BLaER1 (cell line): Measurements from ENCODE around the gene NUP93.
"Not testable (repeated sequence)": the region's sequence is repeated elsewhere in the genome, so short reads cannot be mapped to it uniquely, and the experiment has no call there.

ENCODE experiments used
- H3K27ac ChIP-seq: shearing (Covaris generic); formaldehyde crosslinking; 2 replicates; pipeline ENCODE4 v1.8.1; 2022
- H3K27me3 ChIP-seq: shearing (Covaris generic); formaldehyde crosslinking; 2 replicates; pipeline ENCODE4 v1.8.1; 2022
- H3K36me3 ChIP-seq: shearing (Covaris generic); formaldehyde crosslinking; 2 replicates; pipeline ENCODE4 v1.8.1; 2022
- H3K4me1 ChIP-seq: shearing (Covaris generic); formaldehyde crosslinking; 2 replicates; pipeline ENCODE4 v1.8.1; 2022
- H3K4me2 ChIP-seq: shearing (Covaris generic); formaldehyde crosslinking; 2 replicates; pipeline ENCODE4 v1.8.1; 2022
- H3K4me3 ChIP-seq: shearing (Covaris generic); formaldehyde crosslinking; 2 replicates; pipeline ENCODE4 v1.8.1; 2022
- H3K9ac ChIP-seq: shearing (Covaris generic); formaldehyde crosslinking; 2 replicates; pipeline ENCODE4 v1.8.1; 2022
- H3K9me3 ChIP-seq: shearing (Covaris generic); formaldehyde crosslinking; 2 replicates; pipeline ENCODE4 v1.8.1; 2022
- H4K20me1 ChIP-seq: shearing (Covaris generic); formaldehyde crosslinking; 2 replicates; pipeline ENCODE4 v1.8.1; 2022
- Cebpa-rat ChIP-seq: shearing (Covaris generic); IDR thresholded peaks from 2 replicates; pipeline ENCODE4 v1.8.1; 2022

The NUP93 gene

DNA sequence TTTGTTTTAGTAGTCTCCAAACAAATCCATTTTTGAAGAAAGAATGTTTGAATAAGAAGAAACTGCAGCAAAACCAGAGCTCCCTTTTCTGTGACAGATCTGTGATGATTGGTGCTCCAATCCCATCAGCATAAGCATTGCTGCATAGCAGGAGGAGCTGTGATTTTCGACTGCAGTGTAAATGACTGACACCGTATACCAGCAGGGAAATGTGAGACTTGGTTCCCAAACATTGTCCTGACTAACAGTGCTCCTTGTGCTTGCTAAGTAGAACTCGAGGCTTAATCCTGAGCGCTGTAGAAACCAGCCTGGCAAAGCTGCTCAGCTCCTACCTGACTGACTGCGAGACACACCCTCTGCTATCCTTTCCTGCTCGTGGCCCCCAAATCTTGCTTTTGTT is 57.2 kb downstream of the NUP93 start:
- Histone ChIP-seq H3K4me3 (no peak overlapping the region), H3K27me3 (no peaks in the 10 kb centered on the region), H3K4me2 (no peak overlapping the region), H3K9me3 (no peaks in the 10 kb centered on the region), H3K36me3 (peaks cover 12% of the 10 kb centered on the region; the same call in 1 of the 2 replicates), H3K4me1 (peaks cover 7% of the 10 kb centered on the region; the same call in 1 of the 2 replicates), H4K20me1 (peaks cover 99% of the 10 kb centered on the region), H3K9ac (no peak overlapping the region), H3K27ac (no peak overlapping the region)
- no peak for TF ChIP-seq Cebpa-rat

- Histone ChIP-seq H3K9me3 (no peaks in the 10 kb centered on the region), H3K9ac (no peak overlapping the region), H3K27me3 (no peaks in the 10 kb centered on the region), H3K4me3 (no peak overlapping the region), H4K20me1 (peaks cover 99% of the 10 kb centered on the region), H3K4me1 (peaks cover 12% of the 10 kb centered on the region), H3K27ac (no peak overlapping the region), H3K4me2 (no peak overlapping the region), H3K36me3 (peaks cover 12% of the 10 kb centered on the region; the same call in 1 of the 2 replicates)
- TF ChIP-seq Cebpa-rat: no peak
These were observed 58.5 kb downstream of the NUP93 start for GRCh38 chr16:56788435-56788834.

- Histone ChIP-seq H3K4me3 (no peak overlapping the region), H3K4me2 (no peak overlapping the region), H3K4me1 (peaks cover 16% of the 10 kb centered on the region), H3K27ac (no peak overlapping the region), H3K9me3 (no peaks in the 10 kb centered on the region), H3K36me3 (peaks cover 12% of the 10 kb centered on the region; the same call in 1 of the 2 replicates), H3K27me3 (no peaks in the 10 kb centered on the region), H4K20me1 (peaks cover 95% of the 10 kb centered on the region), H3K9ac (no peak overlapping the region)
- no peak for TF ChIP-seq Cebpa-rat
These were observed 59.4 kb downstream of the NUP93 start for GRCh38 chr16:56789360-56789759.

GRCh38 chr16:56792967-56793366 is 63.0 kb downstream of the NUP93 start:
- Histone ChIP-seq H3K9ac (no peak overlapping the region), H3K9me3 (no peaks in the 10 kb centered on the region), H3K27me3 (no peaks in the 10 kb centered on the region), H3K4me3 (no peak overlapping the region), H3K4me2 (no peak overlapping the region), H3K4me1 (peaks cover 10% of the 10 kb centered on the region), H4K20me1 (peaks cover 77% of the 10 kb centered on the region), H3K27ac (no peak overlapping the region), H3K36me3 (peaks cover 6% of the 10 kb centered on the region)
- TF ChIP-seq Cebpa-rat: no peak

- H3K4me3 ChIP-seq: no peak overlapping the region
- no peak for TF ChIP-seq Cebpa-rat
- peaks cover 9% of the 10 kb centered on the region for H3K36me3 ChIP-seq
- no peak overlapping the region for H3K9ac ChIP-seq
- H3K27ac ChIP-seq: no peak overlapping the region
- H3K27me3 ChIP-seq: no peaks in the 10 kb centered on the region
- no peak overlapping the region for H3K4me2 ChIP-seq
- H4K20me1 ChIP-seq: peaks cover 72% of the 10 kb centered on the region
- H3K9me3 ChIP-seq: no peaks in the 10 kb centered on the region
- peaks cover 9% of the 10 kb centered on the region for H3K4me1 ChIP-seq
These were observed 63.6 kb downstream of the NUP93 start for GRCh38 chr16:56793492-56793891.

DNA sequence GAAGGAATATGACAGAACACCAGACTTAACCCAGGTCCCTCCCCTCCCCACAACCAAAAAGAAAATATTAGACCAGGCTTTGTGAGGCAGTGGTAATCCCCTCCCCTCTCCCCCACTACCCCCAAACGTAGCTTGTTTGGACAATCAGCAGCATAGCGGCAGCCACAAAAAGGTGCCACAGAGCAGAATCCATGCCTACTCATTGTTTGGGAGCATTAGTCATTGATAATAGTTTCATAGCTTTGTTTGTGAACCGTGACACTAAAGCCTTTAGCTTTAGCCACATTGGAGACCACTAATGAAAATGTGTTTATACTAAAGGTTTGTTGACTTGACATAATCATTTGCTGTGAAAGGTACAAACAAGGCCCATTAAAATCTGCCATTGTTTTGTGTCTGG is 65.1 kb downstream of the NUP93 start:
- Histone ChIP-seq H3K27ac (no peak overlapping the region), H3K36me3 (peaks cover 12% of the 10 kb centered on the region), H3K9me3 (no peaks in the 10 kb centered on the region), H3K27me3 (no peaks in the 10 kb centered on the region), H3K4me1 (peaks cover 9% of the 10 kb centered on the region), H3K4me3 (no peak overlapping the region), H3K9ac (no peak overlapping the region), H3K4me2 (no peak overlapping the region), H4K20me1 (peaks cover 57% of the 10 kb centered on the region)
- no peak for TF ChIP-seq Cebpa-rat

- Histone ChIP-seq H3K36me3 (peaks cover 29% of the 10 kb centered on the region), H4K20me1 (peaks cover 36% of the 10 kb centered on the region)
- H3K27me3 ChIP-seq, H3K27ac ChIP-seq, H3K4me3 ChIP-seq, H3K9me3 ChIP-seq, H3K4me1 ChIP-seq, H3K4me2 ChIP-seq, H3K9ac ChIP-seq: not testable (repeated sequence)
These were observed 67.1 kb downstream of the NUP93 start for GRCh38 chr16:56797038-56797437.

- no peak overlapping the region for H3K4me3 ChIP-seq
- H3K27ac ChIP-seq: no peak overlapping the region
- H3K4me1 ChIP-seq: peaks cover 9% of the 10 kb centered on the region
- peaks cover 32% of the 10 kb centered on the region for H3K36me3 ChIP-seq
- no peaks in the 10 kb centered on the region for H3K27me3 ChIP-seq
- H3K4me2 ChIP-seq: no peak overlapping the region
- peaks cover 28% of the 10 kb centered on the region; the same call in 1 of the 2 replicates for H4K20me1 ChIP-seq
- no peaks in the 10 kb centered on the region for H3K9me3 ChIP-seq
- no peak overlapping the region for H3K9ac ChIP-seq
- no peak for TF ChIP-seq Cebpa-rat
These were observed 67.9 kb downstream of the NUP93 start for GRCh38 chr16:56797861-56798260.

DNA sequence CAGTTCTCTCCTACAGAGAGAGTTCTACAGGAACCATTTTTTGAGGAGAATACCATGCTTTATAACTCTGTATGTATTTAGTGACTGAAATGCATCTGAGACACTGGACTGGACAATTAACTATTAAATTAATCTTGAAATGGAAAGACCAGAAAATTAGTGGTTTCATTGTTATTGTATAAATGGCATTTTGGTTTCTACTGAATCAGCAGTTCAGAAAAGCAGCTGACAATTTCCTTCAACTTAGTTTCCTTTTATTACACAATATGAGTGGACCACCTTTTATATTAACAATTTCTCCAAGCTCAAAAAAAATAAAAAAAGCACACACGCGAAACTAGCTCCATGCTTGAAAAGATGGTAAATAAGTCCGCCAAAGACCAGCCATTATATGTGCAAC is 69.0 kb downstream of the NUP93 start:
- Histone ChIP-seq H4K20me1 (0 out of 2 replicates have a peak, but pooled peaks cover 17% of the 10 kb centered on the region), H3K27me3 (no peaks in the 10 kb centered on the region), H3K9me3 (no peaks in the 10 kb centered on the region), H3K9ac (no peak overlapping the region), H3K4me1 (no peaks in the 10 kb centered on the region), H3K4me3 (no peak overlapping the region), H3K4me2 (no peak overlapping the region), H3K36me3 (peaks cover 39% of the 10 kb centered on the region), H3K27ac (no peak overlapping the region)
- no peak for TF ChIP-seq Cebpa-rat

DNA sequence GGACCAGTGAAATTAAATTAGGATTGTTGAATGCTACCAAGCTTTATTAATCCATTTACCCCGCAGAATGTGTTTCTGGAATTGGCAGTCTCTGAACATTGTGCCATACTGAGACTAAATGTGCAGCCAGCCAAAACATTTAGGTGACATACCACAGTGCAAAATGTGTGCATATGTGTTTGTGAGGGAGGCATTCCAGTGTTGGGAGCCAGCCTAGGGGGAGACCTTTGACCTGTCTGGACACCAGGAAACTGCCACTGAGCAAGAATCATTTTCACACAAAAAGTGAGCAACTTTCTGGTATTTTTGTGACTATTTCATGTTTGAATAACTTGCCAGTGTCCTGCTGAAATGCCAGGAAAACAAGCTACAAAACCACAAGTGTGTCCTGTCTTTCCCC is 70.4 kb downstream of the NUP93 start:
- Histone ChIP-seq H3K27ac (no peak overlapping the region), H4K20me1 (0 out of 2 replicates have a peak, but pooled peaks cover 16% of the 10 kb centered on the region), H3K4me1 (no peaks in the 10 kb centered on the region), H3K36me3 (peaks cover 53% of the 10 kb centered on the region), H3K27me3 (no peaks in the 10 kb centered on the region), H3K9me3 (no peaks in the 10 kb centered on the region), H3K4me3 (no peak overlapping the region), H3K4me2 (no peak overlapping the region), H3K9ac (no peak overlapping the region)
- TF ChIP-seq Cebpa-rat: no peak

DNA sequence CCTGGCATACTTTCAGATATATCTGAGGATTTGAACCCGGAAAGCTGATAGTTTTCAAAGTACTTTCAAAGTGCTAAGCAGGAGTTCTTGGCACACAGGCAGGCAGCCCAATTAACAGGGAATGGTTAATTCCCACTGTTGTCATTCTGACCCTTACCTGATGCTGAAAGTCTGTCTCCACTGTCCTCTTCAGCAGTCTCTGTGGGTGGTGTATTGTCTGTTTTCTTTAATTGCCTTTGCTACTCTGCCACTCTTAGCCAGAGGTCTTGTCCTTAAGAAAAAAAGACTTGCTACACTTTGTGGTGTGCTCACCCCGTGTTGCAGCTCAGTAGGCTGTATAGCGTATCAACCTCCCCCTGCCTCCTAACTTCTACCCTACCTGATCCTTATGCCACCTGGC is 71.8 kb downstream of the NUP93 start:
- no peak overlapping the region for H3K4me2 ChIP-seq
- H3K4me1 ChIP-seq: no peaks in the 10 kb centered on the region
- no peak overlapping the region for H3K9ac ChIP-seq
- no peak overlapping the region for H3K27ac ChIP-seq
- 0 out of 2 replicates have a peak, but pooled peaks cover 5% of the 10 kb centered on the region for H4K20me1 ChIP-seq
- H3K9me3 ChIP-seq: no peaks in the 10 kb centered on the region
- H3K36me3 ChIP-seq: peaks cover 64% of the 10 kb centered on the region
- H3K27me3 ChIP-seq: no peaks in the 10 kb centered on the region
- H3K4me3 ChIP-seq: no peak overlapping the region
- no peak for TF ChIP-seq Cebpa-rat
